Panc1 (cell line): ENCODE data around the gene CCDC15.

Experiments used
- TCF7L2 ChIP-seq: IDR thresholded peaks from 2 replicates; pipeline ENCODE4 v1.6.1; 2011; ENCODE audit warnings: mild to moderate bottlenecking, low read depth, low read length, inconsistent platforms
- TF ChIP-seq, protein P1 (sequence below): fragments of 450-650 bp; IDR thresholded peaks from 2 replicates; pipeline ENCODE4 v1.5.1; 2017; ENCODE audit warnings: mild to moderate bottlenecking
- TF ChIP-seq, protein P2 (sequence below), 2 experiments: IDR thresholded peaks; 2 replicates each; pipeline ENCODE4 v1.6.1; 2011 to 2012; ENCODE audit warnings: low read depth in 2 of 2, control low read depth in 1 of 2, low read length in 1 of 2, mild to moderate bottlenecking in 1 of 2, moderate library complexity in 1 of 2; ENCODE audit not compliant: insufficient read depth in 1 of 2

- TF ChIP-seq, protein P1, sequence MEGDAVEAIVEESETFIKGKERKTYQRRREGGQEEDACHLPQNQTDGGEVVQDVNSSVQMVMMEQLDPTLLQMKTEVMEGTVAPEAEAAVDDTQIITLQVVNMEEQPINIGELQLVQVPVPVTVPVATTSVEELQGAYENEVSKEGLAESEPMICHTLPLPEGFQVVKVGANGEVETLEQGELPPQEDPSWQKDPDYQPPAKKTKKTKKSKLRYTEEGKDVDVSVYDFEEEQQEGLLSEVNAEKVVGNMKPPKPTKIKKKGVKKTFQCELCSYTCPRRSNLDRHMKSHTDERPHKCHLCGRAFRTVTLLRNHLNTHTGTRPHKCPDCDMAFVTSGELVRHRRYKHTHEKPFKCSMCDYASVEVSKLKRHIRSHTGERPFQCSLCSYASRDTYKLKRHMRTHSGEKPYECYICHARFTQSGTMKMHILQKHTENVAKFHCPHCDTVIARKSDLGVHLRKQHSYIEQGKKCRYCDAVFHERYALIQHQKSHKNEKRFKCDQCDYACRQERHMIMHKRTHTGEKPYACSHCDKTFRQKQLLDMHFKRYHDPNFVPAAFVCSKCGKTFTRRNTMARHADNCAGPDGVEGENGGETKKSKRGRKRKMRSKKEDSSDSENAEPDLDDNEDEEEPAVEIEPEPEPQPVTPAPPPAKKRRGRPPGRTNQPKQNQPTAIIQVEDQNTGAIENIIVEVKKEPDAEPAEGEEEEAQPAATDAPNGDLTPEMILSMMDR = no peak
- TF ChIP-seq TCF7L2 = no peak
- TF ChIP-seq, protein P2, sequence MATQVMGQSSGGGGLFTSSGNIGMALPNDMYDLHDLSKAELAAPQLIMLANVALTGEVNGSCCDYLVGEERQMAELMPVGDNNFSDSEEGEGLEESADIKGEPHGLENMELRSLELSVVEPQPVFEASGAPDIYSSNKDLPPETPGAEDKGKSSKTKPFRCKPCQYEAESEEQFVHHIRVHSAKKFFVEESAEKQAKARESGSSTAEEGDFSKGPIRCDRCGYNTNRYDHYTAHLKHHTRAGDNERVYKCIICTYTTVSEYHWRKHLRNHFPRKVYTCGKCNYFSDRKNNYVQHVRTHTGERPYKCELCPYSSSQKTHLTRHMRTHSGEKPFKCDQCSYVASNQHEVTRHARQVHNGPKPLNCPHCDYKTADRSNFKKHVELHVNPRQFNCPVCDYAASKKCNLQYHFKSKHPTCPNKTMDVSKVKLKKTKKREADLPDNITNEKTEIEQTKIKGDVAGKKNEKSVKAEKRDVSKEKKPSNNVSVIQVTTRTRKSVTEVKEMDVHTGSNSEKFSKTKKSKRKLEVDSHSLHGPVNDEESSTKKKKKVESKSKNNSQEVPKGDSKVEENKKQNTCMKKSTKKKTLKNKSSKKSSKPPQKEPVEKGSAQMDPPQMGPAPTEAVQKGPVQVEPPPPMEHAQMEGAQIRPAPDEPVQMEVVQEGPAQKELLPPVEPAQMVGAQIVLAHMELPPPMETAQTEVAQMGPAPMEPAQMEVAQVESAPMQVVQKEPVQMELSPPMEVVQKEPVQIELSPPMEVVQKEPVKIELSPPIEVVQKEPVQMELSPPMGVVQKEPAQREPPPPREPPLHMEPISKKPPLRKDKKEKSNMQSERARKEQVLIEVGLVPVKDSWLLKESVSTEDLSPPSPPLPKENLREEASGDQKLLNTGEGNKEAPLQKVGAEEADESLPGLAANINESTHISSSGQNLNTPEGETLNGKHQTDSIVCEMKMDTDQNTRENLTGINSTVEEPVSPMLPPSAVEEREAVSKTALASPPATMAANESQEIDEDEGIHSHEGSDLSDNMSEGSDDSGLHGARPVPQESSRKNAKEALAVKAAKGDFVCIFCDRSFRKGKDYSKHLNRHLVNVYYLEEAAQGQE (IDR thresholded peaks at IDR 0.05; ENCODE audit: insufficient read depth in 1 of 2, low read depth in 2 of 2, low read length in 1 of 2) = no peak
Measured at GRCh38 chr11:125074511-125075241, 120.7 kb downstream of the CCDC15 start.
